CD4-positive, alpha-beta T cell (primary cell): ENCODE measurements around the gene CARS1. TPM values are rescaled to one million over a fixed set of nuclear protein-coding genes. Genes with fewer than 3 reads are reported as not detected.

Source experiments
- ATAC-seq: fragments of 200-7000 bp; cut with Tn5 transposase; one replicate; pipeline ENCODE4 v1.10.0; 2022; ENCODE audit warnings: mild to moderate bottlenecking; ENCODE audit not compliant: poor library complexity
- CTCF ChIA-PET: fragments of 350-600 bp; sonication (Branson Sonifier 250); formaldehyde crosslinking; loops from one replicate; lab custom pipeline; 2021; ENCODE audit warnings: antibody characterized with exemption, inconsistent platforms; lab: Charles Lee
- POLR2A ChIA-PET: fragments of 350-600 bp; sonication (Branson Sonifier 250); formaldehyde crosslinking; loops from one replicate; lab custom pipeline; 2021; ENCODE audit warnings: antibody characterized with exemption, inconsistent platforms; lab: Charles Lee
- DNase-seq, 14 experiments: peaks; one replicate each; pipeline ENCODE4 v3.0.0-alpha.2; 2013 to 2020; ENCODE audit warnings: mixed read lengths in 2 of 14
- H3K27ac ChIP-seq, 2 donors: one replicate each; pipeline versions ENCODE4 v1.5.1 to v1.7.0; 2013; ENCODE audit warnings: low read length in 2 of 2, low read depth in 1 of 2, mild to moderate bottlenecking in 1 of 2
- H3K27me3 ChIP-seq, 2 experiments: 1 replicate in 1 of 2; 2 replicates in 1 of 2; pipeline versions ENCODE4 v1.6.1 to v1.7.0; 2013; ENCODE audit warnings: low read length in 2 of 2, control low read depth in 1 of 2, mild to moderate bottlenecking in 1 of 2, moderate library complexity in 1 of 2; ENCODE audit not compliant: insufficient read depth in 2 of 2, control insufficient read depth in 1 of 2
- H3K36me3 ChIP-seq: one replicate; pipeline ENCODE4 v1.6.1; 2013; ENCODE audit warnings: low read length, control low read depth; ENCODE audit not compliant: insufficient read depth
- H3K4me1 ChIP-seq: one replicate; pipeline ENCODE4 v1.6.1; 2013; ENCODE audit warnings: low read length, control low read depth; ENCODE audit not compliant: insufficient read depth
- H3K4me3 ChIP-seq: one replicate; pipeline ENCODE4 v1.5.1; 2013; ENCODE audit warnings: mild to moderate bottlenecking, low read length, moderate library complexity
- H3K9me3 ChIP-seq, 2 experiments: 1 replicate in 1 of 2; 2 replicates in 1 of 2; pipeline versions ENCODE4 v1.6.1 to v1.7.0; 2013; ENCODE audit warnings: low read length in 2 of 2, mild to moderate bottlenecking in 2 of 2, control low read depth in 1 of 2, moderate library complexity in 1 of 2; ENCODE audit not compliant: control insufficient read depth in 1 of 2, insufficient read depth in 1 of 2
- H3K27ac Mint-ChIP-seq: one replicate; pipeline ENCODE4 v1.8.0; 2020; ENCODE audit warnings: mixed read lengths
- H3K27me3 Mint-ChIP-seq: one replicate; pipeline ENCODE4 v1.8.0; 2021; ENCODE audit warnings: mixed read lengths
- H3K36me3 Mint-ChIP-seq: one replicate; pipeline ENCODE4 v1.8.0; 2021; ENCODE audit warnings: low read depth, mixed read lengths
- H3K4me1 Mint-ChIP-seq: one replicate; pipeline ENCODE4 v1.8.0; 2021; ENCODE audit warnings: low read depth, mixed read lengths
- H3K4me3 Mint-ChIP-seq: one replicate; pipeline ENCODE4 v1.8.0; 2020; ENCODE audit warnings: mild to moderate bottlenecking, mixed read lengths
- H3K9me3 Mint-ChIP-seq: one replicate; pipeline ENCODE4 v1.8.0; 2020; ENCODE audit warnings: mixed read lengths
- CTCF ChIP-seq: fragments of 200-600 bp; IDR thresholded peaks from one replicate; pipeline ENCODE4 v1.8.0; 2022; ENCODE audit warnings: antibody characterized with exemption, mild to moderate bottlenecking
- intact Hi-C, 2 experiments: fragments of 100-400 bp; cut with DNase I in 1 of 2; cut with micrococcal nuclease in 1 of 2; formaldehyde crosslinking; loops; one replicate each; pipeline versions ENCODE4 v1.15.1 to v1.9.0; 2023 to 2025; cut with DNase I, micrococcal nuclease
- total RNA-seq, 174 experiments: library from RNA in 2 of 174; stranded (reverse) in 2 of 174; gene quantifications; one replicate each; pipeline ENCODE4 v1.2.3 and lab custom pipeline; 2021 to 2026

Gene CARS1
- total RNA-seq, 2 experiments from 2014 or later = 24.1 to 25.2 TPM

GRCh38 chr11:3102641-3102921 is 45.4 kb upstream of the CARS1 start:
- H3K27me3 ChIP-seq = no peaks in the 10 kb centered on the region
- Mint-ChIP-seq H3K36me3 (no peaks in the 10 kb centered on the region), H3K4me1 (peaks cover 8% of the 10 kb centered on the region), H3K9me3 (no peaks in the 10 kb centered on the region), H3K27me3 (no peaks in the 10 kb centered on the region), H3K4me3 (no peak overlapping the region), H3K27ac (no peak overlapping the region)
- intact Hi-C loops = loop anchor here in 1 of 2 experiments (10.0 kb wide), 1 partner anchor 302 kb away; no protein-coding TSS in a partner anchor
- ATAC-seq = no peak
- DNase-seq = no peak
- ChIA-PET POLR2A (no interaction called here), CTCF (interaction anchor here (0.7 kb wide), 1 partner anchor 15 kb away, joined by 3 read pairs; no protein-coding TSS in a partner anchor)
- TF ChIP-seq CTCF = no peak
- no peaks in the 10 kb centered on the region for H3K4me1 ChIP-seq
- H3K9me3 ChIP-seq = no peaks in the 10 kb centered on the region
- H3K36me3 ChIP-seq = no peaks in the 10 kb centered on the region
- no peak overlapping the region for H3K27ac ChIP-seq
- no peak overlapping the region for H3K4me3 ChIP-seq

GRCh38 chr11:3101921-3102640 is 44.9 kb upstream of the CARS1 start:
- ATAC-seq (no peak), DNase-seq (peak in 1 of 14 experiments; percentile 28)
- Mint-ChIP-seq H3K27me3 (no peaks in the 10 kb centered on the region), H3K4me1 (peaks cover 8% of the 10 kb centered on the region), H3K36me3 (no peaks in the 10 kb centered on the region), H3K4me3 (no peak overlapping the region), H3K9me3 (no peaks in the 10 kb centered on the region), H3K27ac (no peak overlapping the region)
- CTCF ChIA-PET = no interaction called here
- POLR2A ChIA-PET = no interaction called here
- H3K4me3 ChIP-seq = no peak overlapping the region
- H3K36me3 ChIP-seq = no peaks in the 10 kb centered on the region
- intact Hi-C loops = loop anchor here in 1 of 2 experiments (10.0 kb wide), 1 partner anchor 303 kb away; no protein-coding TSS in a partner anchor
- H3K27me3 ChIP-seq = no peaks in the 10 kb centered on the region
- no peaks in the 10 kb centered on the region for H3K9me3 ChIP-seq
- H3K27ac ChIP-seq = no peak overlapping the region
- H3K4me1 ChIP-seq = no peaks in the 10 kb centered on the region
- TF ChIP-seq CTCF = no peak

GRCh38 chr11:3099178-3099577 is 42.0 kb upstream of the CARS1 start:
- H3K9me3 ChIP-seq = no peaks in the 10 kb centered on the region
- ChIA-PET CTCF (no interaction called here), POLR2A (no interaction called here)
- no peaks in the 10 kb centered on the region for H3K27me3 ChIP-seq
- H3K27ac Mint-ChIP-seq = no peak overlapping the region
- ATAC-seq = no peak
- H3K4me3 Mint-ChIP-seq = no peak overlapping the region
- H3K9me3 Mint-ChIP-seq = no peaks in the 10 kb centered on the region
- intact Hi-C loops = no loop called here
- H3K36me3 Mint-ChIP-seq = peaks cover 4% of the 10 kb centered on the region
- peaks cover 8% of the 10 kb centered on the region for H3K4me1 Mint-ChIP-seq
- H3K4me1 ChIP-seq = no peaks in the 10 kb centered on the region
- TF ChIP-seq CTCF = no peak
- no peak overlapping the region for H3K27ac ChIP-seq
- peak in 1 of 14 experiments; percentile 58 for DNase-seq
- H3K4me3 ChIP-seq = no peak overlapping the region
- no peaks in the 10 kb centered on the region for H3K27me3 Mint-ChIP-seq
- no peaks in the 10 kb centered on the region for H3K36me3 ChIP-seq
